Activated T-cell treated with anti-CD3 and anti-CD28 coated beads, Interleukin-2, amount 50 U/mL, for 1 hour (primary cell): ENCODE data around the gene FAM186B.
A peak's percentile ranks its signal among the peaks of the same experiment; 100 is the strongest.
"Not testable (repeated sequence)": the region's sequence is repeated elsewhere in the genome, so short reads cannot be mapped to it uniquely, and the experiment has no call there.

Experiments used
- DNase-seq: peaks from one replicate; pipeline ENCODE4 v3.0.0-alpha.2; 2020

Gene FAM186B

GRCh38 chr12:49635036-49635435 is 29.6 kb upstream of the FAM186B start:
- no peak for DNase-seq

GRCh38 chr12:49633703-49634345 is 28.4 kb upstream of the FAM186B start:
- no peak for DNase-seq

- DNase-seq, result no peak
These were observed 27.7 kb upstream of the FAM186B start for GRCh38 chr12:49632986-49633702.

DNA sequence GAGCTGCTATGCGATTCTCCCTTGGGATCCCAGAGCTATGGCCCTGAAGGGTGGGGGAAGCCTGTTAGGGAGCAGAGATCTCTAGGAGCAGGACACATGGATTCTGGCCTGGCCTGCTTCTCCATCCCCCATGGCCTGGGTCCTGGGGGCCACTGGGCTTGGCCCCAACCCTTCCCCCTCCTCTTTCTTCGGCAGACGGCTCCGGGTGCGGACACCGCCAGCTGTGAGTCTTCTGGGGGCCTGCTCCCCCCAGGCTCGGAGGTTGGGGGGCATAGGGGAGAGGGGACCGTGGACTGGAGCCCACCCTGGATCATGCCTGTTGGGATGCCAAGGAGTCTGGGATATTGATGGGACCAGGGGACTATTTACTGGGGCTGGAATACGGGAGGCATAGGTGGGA is 27.0 kb upstream of the FAM186B start:
- no peak for DNase-seq

DNA sequence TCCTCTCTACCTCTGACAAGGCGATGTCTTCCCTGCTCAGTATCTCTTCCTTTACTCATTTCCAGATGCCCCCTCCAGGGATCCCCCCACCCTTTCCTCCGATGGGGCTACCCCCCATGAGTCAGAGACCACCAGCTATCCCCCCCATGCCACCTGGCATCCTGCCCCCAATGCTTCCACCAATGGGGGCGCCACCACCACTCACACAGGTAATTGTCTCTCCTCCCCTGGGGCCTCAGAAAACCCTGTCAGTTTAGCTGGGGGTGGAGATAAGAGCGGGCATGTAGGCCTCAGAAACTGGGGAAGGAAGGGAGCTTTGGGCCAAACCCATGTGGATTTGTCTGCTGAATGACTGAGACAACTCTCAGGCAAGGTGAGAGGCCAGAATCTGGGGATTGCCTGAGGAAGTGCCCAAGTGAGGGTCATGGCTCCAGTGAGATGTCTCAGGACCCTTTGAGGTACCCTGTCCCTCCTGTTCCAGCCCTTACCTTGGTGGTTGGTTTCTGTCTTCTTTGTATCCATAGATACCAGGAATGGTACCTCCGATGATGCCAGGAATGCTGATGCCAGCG is 26.0 kb upstream of the FAM186B start:
- no peak for DNase-seq

- DNase-seq, result no peak
These were observed 22.4 kb upstream of the FAM186B start for GRCh38 chr12:49627752-49628360.

- DNase-seq, result no peak
These were observed 21.4 kb upstream of the FAM186B start for GRCh38 chr12:49626836-49627235.

DNA sequence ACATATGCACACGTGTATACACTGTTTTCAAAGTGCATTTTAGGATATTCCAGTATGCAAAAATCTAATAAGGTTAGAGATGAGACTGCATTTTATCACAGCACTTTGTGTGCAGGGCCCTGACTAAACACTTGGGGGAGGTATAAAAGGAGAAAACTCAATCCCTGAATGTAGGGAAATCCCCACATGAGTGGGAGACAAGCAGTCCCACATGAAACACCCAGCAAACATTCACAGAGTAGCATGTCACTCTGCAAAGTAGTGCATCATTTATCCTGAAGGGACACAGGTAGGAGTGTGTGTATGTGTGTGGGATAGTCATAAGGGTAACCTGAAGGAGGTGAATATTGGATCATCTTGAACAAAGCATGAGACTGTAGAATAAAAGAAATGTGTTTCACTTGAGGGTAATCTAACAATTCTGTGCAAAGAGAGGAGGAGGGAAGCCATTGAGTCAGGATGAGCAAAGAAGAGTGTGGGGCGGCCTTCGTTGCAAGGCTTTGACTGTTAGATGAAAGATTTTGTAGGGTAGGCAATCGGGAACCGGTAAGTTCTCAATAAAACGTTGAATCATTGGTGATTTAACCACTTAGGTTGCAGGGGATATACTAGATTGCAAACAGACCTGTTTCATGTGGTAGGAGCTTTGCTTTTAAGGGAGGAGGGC is 20.9 kb upstream of the FAM186B start:
- DNase-seq, result no peak

GRCh38 chr12:49624921-49625577 is 19.6 kb upstream of the FAM186B start:
- no peak for DNase-seq

- peak; percentile 89 for DNase-seq
These were observed 17.9 kb upstream of the FAM186B start, which contains the start of gene PRPF40B for GRCh38 chr12:49623142-49623904. Gene PRPF40B (plus strand): TSS chr12:49623561. CDS start chr12:49623591, 30 bp downstream.

GRCh38 chr12:49622501-49623141 is 17.2 kb upstream of the FAM186B start:
- no peak for DNase-seq

GRCh38 chr12:49621651-49622500 is 16.4 kb upstream of the FAM186B start:
- peak; percentile 47 for DNase-seq

DNA sequence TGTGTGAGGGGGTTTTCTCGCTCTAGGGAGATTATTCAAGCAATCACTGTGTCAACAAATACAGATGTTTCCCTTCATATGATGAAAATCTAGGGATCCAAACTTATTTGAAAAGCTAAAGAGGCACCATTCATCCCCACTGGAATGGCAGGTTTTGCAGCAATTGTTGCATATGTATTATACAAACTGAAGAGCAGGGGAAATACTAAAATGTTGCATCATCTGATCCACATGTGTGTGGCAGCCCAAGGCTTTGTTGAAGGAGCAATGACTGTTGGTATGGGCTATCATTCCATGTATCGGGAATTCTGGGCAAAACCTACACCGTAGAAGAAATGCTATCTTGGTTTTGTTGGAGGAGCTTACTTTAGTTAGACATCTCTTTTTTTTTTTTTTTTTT is 13.8 kb upstream of the FAM186B start:
- DNase-seq, result no peak

DNA sequence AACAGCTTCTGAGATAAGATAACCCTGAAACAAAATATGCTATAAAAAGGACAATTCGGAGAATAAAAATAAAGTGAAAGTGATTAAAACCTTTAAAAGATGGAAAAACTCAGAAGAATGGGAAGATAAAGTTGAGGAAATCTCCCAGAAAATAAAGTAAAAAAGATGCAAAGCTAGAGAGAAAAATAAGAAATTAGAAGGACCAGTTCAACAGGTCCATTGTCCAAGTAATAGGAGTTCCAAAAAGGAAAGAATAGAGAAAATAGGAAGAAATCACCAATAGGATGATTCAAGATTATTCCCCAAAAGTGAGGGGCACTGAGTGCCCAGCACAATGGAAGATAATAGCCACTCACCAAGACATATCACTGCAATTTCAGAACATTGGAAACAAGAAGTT is 13.1 kb upstream of the FAM186B start:
- DNase-seq, result no peak

DNA sequence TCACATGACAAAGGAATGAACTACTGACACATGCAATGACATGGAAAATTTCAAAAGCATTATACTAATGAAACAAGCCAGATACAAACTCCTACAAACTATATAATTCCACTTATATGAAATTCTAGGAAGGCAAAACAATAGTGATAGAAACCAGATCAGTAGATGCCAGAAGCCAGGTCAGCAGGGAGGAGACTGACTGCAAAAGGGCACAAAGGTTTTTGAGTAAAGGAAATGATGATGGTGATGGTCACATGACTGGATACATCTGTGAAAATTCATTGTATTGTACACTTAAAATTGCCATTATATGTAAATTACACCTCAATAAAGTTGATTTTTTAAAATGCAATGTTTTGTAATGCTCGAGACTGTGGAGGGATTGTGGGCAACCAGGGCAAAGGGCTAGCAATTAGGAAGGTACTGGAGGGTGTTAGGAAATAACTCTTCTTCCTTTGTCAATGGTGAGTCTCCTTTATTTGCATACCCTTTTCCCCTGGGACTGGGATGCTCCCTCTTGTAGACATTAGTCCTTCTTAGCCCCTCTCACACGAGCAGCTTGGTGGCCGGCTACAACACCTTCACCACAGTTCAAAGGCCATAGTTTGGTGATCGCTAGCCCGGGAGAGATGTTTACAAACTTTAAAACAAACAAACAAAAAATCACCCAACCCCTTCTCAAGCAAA is 11.2 kb upstream of the FAM186B start:
- no peak for DNase-seq

DNA sequence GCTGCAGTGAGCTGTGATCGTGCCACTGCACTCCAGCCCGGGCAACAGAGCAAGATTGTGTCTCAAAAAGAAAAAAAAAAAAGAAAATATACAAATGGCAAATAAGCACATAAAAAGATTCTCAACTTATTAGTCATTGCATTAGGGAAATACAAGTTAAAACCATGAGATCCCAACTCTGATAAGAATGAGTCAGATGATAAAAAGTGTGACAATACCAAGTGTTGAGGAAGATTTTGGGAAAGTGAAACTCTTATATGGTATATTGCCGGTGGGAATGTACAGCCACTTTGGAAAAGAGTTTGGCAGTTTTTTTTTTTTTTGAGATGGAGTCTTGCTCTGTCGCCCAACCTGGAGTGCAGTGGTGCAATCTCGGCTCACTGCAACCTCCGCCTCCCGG is 10.3 kb upstream of the FAM186B start:
- no peak for DNase-seq

- no peak for DNase-seq
These were observed 6.8 kb upstream of the FAM186B start for GRCh38 chr12:49612210-49612609.

DNA sequence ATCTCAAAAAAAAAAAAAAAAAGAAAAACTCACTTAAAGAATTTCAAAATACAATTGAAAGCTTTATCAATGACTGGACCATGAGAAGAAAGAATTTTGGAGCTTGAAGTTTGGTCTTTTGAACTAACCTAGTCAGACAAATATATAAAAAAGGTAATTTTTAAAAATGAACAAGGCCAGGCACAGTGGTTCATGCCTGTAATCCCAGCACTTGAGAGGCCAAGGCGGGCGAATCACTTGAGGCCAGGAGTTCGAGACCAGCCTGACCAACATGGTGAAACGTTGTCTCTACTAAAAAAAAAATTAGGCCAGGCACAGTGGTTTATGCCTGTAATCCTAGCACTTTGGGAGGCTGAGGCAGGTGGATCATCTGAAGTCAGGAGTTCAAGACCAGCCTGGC is 5.3 kb upstream of the FAM186B start:
- DNase-seq, result not testable (repeated sequence)

- no peak for DNase-seq
These were observed 4.4 kb upstream of the FAM186B start for GRCh38 chr12:49609875-49610154.
